GM18508 (cell line): Measurements from ENCODE around the gene NKX6-2.
"Not testable (repeated sequence)": the region's sequence is repeated elsewhere in the genome, so short reads cannot be mapped to it uniquely, and the experiment has no call there.

Experiments
- ATAC-seq: cut with Tn5 transposase; IDR thresholded peaks from one replicate; pipeline ENCODE4 v1.9.1; 2021; ENCODE audit warnings: moderate number of reproducible peaks; ENCODE audit not compliant: insufficient read depth, unreplicated experiment

NKX6-2 gene

GRCh38 chr10:132802048-132802447 lies 16.1 kb upstream of the NKX6-2 start:
- no peak for ATAC-seq

- ATAC-seq = no peak
Measured at GRCh38 chr10:132799865-132800264, 13.9 kb upstream of the NKX6-2 start.

GRCh38 chr10:132798876-132799275 lies 12.9 kb upstream of the NKX6-2 start:
- ATAC-seq = no peak

- no peak for ATAC-seq
Measured at GRCh38 chr10:132798403-132798802, 12.5 kb upstream of the NKX6-2 start.

GRCh38 chr10:132797986-132798385 lies 12.0 kb upstream of the NKX6-2 start:
- ATAC-seq = not testable (repeated sequence)

GRCh38 chr10:132796846-132797245 lies 10.9 kb upstream of the NKX6-2 start:
- ATAC-seq = no peak

- no peak for ATAC-seq
Measured at GRCh38 chr10:132793871-132794849, 8.2 kb upstream of the NKX6-2 start.

- no peak for ATAC-seq
Measured at GRCh38 chr10:132793213-132793612, 7.3 kb upstream of the NKX6-2 start.

- no peak for ATAC-seq
Measured at GRCh38 chr10:132792796-132793195, 6.8 kb upstream of the NKX6-2 start.

GRCh38 chr10:132792099-132792498 lies 6.2 kb upstream of the NKX6-2 start:
- ATAC-seq = not testable (repeated sequence)

- ATAC-seq = no peak
Measured at GRCh38 chr10:132790934-132791829, 5.2 kb upstream of the NKX6-2 start.

- no peak for ATAC-seq
Measured at GRCh38 chr10:132790470-132790869, 4.5 kb upstream of the NKX6-2 start.

GRCh38 chr10:132789659-132790148 lies 3.8 kb upstream of the NKX6-2 start:
- no peak for ATAC-seq

- no peak for ATAC-seq
Measured at GRCh38 chr10:132788831-132789219, 2.9 kb upstream of the NKX6-2 start.

- no peak for ATAC-seq
Measured at GRCh38 chr10:132788180-132788830, 2.4 kb upstream of the NKX6-2 start.

- no peak for ATAC-seq
Measured at GRCh38 chr10:132787495-132788179, 1.7 kb upstream of the NKX6-2 start.

- ATAC-seq = no peak
Measured at GRCh38 chr10:132786884-132787494, 1.0 kb upstream of the NKX6-2 start.

GRCh38 chr10:132786476-132786883 lies 533 bp upstream of the NKX6-2 start:
- no peak for ATAC-seq
